DMS79 (cell line): ENCODE measurements around the gene CCNG2.

Experiments
- DNase-seq: peaks from one replicate; lab custom pipeline; 2025; lab: John Stamatoyannopoulos, UW

The CCNG2 gene

DNA sequence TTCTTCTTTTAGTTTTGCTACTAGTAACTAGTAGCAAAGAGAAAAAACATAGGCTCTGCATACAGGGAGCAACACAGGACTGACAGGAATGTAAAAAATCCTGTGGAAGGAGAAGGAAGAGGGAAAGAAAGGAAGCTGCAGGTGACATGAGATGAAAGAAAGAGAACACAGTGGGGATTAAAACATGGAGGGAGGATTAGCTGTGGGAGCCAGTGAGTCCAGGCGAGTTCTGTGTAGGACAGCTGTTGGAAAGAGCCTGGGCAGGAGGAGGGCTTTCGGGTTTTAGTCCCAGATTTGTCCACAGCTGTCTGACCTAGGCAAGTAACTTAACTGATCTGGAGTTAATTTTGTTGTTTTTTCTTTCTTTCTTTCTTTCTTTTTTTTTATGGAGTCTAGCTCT is 21.6 kb downstream of the CCNG2 start:
- DNase-seq = no peak

DNA sequence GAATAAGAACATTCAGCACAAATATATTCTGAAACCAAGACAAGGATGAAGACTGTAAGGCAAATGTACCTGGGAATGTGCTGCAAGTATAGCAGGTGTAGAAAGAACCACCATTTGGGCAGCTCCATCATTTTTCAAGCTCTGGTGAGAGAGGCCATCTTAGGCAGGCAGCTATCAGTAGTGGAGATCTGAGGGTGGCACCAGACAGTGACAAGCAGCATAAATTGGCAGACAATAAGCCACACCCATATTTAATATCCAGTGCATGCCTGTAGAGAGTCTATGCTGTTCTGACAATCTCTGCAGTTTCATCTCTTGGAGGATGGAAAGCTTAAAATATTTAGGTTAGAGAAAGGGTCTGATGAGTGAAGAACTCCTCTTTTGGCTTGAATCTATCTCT is 22.5 kb downstream of the CCNG2 start:
- no peak for DNase-seq

DNA sequence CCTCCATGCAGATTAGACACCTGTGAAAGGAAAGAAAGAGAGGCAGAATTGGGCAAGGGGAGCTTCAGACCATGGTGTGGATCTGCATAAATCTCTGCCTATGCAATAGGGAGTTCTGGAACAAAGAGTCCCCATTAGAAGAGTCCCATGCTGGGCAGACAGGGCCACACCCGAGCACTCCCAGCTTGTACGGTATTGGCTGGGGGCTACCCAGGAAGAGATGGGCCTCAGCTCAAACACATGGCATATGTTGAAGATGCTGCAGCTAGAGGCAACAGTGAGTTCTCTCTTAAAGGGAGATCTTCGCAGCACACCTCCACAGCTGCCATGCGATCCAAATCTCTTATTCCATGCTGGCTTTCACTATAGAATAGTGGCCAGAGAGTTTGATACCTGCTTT is 24.7 kb downstream of the CCNG2 start:
- no peak for DNase-seq

GRCh38 chr4:77183777-77184420 is 26.9 kb downstream of the CCNG2 start:
- DNase-seq = no peak

GRCh38 chr4:77184974-77185373 is 28.0 kb downstream of the CCNG2 start:
- DNase-seq = no peak

DNA sequence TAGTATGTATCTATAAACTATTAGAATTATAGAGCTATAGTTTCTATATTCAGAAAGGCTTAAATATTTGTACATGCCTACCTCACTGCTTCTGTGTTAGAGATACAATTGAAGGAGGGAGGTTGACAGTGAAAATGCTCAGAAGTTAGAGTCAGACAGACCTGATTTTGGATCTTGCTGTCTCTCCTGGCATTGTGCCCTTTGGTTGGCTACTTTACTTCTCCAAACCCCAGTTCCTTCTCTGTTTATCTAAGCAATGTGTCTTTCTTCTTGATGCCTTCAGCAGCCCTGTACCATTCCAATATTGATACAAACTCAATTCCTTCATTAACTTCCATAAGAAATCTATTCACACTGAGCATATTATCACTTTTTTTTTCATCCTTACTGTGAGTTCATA is 28.7 kb downstream of the CCNG2 start:
- no peak for DNase-seq

DNA sequence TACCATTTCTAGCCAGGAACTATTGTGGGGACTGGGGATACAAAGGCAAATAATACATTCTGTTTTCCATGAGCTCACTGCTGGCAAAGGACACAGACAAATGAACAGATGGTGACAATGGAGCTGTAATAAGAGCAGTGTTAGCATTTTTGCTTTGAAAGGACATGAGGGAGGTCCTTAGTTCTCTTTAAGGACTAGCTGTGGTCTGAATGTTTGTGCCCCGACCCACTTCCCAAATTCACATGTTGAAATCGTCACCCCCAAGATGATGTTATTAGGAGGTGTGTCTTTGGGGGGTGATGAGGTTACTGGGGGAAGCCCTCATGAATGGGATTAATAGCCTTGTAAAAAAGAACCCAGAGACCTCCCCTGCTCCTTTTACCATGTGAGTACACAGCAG is 30.3 kb downstream of the CCNG2 start:
- no peak for DNase-seq

DNA sequence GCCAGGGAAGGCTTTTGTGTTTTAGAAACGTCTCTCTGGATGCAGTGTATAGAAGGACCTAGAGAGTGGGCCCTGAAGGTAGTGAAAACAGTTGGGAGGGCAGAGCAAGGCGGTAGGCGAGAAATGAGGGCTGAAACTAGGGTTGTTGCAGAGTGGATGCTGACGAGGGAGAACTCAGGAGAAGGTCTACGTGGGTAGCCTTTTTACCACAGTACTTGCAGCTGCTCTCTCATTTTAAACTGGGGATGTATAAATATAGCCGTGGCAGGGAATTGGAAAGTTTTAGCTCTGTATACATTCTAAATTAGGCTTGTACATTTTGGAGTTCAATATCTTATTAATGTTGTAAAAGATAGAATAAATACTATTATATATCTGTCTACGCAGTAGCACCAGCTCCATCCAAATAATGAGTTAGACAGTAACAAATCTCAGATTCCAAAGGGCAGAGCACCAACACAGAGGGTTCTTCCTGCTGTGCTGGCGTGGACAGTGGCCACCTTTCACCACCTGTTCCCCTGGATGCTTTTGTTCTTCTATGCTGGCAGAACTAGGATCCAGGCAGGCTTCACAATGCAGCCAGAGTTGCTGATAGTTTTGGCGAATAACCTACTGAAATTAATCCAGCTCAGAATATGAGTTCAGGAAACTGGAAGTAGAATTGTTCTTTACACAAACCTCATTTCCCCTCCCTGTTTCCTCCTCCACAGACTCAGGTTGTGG is 31.7 kb downstream of the CCNG2 start:
- DNase-seq = no peak

- DNase-seq = no peak
Measured at GRCh38 chr4:77189412-77189811, 32.4 kb downstream of the CCNG2 start.

DNA sequence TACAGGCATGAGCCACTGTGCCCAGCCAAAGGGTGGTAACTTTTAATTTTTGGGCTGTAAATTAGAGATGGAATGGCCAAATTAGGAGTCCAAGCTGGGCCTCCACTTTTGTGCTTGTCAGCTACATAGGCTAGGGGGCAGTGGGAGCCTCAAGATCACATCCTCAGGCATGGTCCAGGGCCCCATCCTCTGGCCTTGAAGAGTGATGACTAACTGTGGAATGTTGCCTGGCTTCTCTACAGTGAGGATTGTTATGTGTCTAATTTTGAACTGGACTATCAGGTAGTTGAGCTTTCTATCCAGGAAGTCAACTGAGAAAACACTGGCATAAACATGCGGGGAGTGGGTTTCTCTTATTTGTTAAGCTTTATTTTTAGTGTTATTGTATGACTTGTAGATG is 33.0 kb downstream of the CCNG2 start:
- DNase-seq = no peak

DNA sequence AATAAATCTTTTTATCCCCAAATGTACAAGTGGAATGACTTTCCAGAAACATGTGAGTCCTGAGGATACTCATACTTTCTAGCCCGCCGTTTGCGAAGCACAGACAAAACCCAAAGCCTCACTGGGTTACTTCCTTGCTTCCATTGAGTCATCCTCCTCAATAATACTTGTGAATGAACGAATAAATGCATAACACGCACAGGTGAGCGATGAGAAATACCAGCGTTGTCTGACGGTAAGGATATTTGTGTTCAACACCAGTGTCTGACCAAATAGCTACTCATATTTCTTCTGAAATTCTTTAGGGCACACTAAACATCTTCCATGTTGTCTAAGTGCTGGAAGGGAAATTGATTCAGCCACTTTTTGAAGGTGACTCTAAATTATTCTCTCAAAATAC is 36.0 kb downstream of the CCNG2 start:
- DNase-seq = no peak

- no peak for DNase-seq
Measured at GRCh38 chr4:77193511-77194102, 36.6 kb downstream of the CCNG2 start.

DNA sequence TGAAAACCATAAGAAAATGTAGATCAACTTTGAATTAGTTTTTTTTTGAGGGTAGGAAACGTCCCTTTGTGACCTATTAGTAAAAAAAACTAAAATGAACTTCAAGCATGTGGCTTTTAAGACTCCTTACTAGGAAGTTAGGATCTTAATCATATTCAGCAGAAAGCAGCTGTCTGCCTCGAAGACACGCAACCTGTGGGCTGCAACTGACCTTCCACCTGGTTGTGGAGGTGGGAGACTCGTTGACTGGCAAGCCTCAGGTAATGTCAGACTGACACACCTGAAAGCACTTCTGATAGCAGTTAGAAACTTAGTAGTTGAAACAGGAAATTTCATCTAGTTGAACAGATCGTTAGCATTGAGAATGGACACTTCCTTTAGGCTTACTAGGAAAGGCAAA is 37.4 kb downstream of the CCNG2 start:
- DNase-seq = no peak

DNA sequence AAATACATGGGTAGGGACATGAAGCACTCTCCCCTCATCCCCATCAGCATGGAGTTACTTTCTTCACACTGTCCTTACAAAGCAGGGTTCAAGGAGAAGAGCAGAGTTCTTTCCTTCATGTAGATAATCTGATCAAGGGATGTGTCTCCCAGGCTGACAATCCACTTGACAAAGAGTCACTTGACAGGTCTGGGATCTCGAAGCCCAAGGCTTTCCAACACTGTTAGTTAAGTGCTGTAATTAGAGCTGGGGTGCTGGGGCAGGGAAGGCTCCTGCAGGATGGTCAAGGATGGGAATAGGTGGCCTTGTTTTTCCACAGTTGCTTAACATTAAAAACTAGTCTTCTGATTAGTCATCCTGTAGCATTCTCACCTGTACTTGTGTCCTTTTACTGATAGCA is 38.0 kb downstream of the CCNG2 start:
- no peak for DNase-seq

DNA sequence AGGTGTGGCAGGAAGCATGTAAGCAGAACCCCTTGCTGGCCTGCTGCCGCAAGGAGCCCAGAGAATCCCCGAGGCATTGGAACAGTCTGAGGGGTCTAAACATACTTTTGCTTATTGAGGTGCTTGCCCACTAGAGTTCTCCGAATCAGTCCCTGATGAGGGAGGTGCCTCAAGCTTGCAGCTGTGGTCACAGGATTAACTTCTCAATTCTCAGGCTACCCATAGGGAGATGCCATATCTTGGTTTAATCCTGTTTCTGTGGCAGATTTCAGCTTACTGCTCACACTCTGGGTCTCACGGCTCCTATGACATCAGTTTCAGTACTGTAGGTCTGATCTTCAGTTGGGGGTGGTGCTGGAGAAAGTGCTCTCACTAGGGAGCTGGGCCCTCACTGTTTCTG is 39.9 kb downstream of the CCNG2 start:
- no peak for DNase-seq

- DNase-seq = no peak
Measured at GRCh38 chr4:77197361-77197760, 40.4 kb downstream of the CCNG2 start.

DNA sequence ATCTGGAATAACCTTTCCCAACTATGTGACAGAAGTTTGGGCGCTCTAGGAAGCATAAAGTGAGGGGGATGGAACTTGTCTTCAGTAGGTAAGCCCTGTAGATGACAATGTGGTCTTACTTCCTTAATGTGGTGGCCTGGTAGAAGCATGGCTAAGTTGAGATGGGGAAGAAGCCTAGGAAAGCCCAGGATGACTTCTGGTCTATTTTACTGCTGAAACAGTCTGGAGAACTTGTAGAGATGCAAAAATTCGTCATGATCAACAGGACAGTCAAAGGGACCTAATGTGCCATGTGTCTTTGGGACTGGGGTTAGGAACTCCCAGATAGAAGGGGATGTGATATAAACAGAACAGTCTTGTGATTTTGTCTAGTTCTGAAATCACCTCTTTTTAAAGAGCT is 40.8 kb downstream of the CCNG2 start:
- no peak for DNase-seq

DNA sequence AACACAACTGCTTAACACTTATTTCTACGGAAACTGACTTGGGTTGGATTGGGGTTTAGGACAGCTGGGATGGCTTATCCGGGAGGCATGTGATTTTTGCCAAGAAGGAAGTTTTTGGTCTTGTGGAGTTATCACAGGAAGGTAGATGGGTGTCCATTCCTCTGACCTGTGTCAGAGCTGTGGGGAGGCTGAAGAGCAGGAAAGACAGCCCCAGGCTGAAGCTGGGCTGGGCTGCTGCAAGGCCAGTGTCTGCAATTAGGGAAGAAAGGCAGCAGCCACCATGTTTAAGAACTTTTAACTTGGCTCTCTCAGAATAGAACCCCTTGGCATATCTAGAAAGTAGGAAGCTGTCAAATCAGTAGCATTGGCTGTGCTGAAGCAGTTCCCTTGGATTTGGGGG is 42.3 kb downstream of the CCNG2 start:
- no peak for DNase-seq

- no peak for DNase-seq
Measured at GRCh38 chr4:77199701-77200100, 42.7 kb downstream of the CCNG2 start.

GRCh38 chr4:77201343-77201742 is 44.3 kb downstream of the CCNG2 start:
- DNase-seq = no peak

- no peak for DNase-seq
Measured at GRCh38 chr4:77201857-77202256, 44.9 kb downstream of the CCNG2 start.

DNA sequence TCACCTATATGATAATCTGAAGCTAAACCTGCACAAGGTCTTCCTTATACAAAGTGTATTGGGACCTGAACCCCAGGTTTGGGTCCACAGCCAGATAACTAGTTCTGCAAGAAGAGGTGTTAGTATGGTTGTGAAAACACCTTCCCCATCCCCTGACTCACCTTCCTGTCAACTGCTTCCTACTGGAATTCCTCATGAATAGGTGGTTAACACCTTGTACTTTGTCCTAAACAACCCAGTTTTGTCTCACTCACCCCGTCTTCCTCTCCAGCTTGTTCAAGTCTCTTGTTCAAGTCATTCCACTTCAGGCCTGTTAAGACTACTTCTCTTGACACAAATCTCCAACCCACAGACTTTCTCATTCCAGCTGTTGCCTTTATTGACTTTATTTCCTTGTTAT is 45.5 kb downstream of the CCNG2 start:
- no peak for DNase-seq

DNA sequence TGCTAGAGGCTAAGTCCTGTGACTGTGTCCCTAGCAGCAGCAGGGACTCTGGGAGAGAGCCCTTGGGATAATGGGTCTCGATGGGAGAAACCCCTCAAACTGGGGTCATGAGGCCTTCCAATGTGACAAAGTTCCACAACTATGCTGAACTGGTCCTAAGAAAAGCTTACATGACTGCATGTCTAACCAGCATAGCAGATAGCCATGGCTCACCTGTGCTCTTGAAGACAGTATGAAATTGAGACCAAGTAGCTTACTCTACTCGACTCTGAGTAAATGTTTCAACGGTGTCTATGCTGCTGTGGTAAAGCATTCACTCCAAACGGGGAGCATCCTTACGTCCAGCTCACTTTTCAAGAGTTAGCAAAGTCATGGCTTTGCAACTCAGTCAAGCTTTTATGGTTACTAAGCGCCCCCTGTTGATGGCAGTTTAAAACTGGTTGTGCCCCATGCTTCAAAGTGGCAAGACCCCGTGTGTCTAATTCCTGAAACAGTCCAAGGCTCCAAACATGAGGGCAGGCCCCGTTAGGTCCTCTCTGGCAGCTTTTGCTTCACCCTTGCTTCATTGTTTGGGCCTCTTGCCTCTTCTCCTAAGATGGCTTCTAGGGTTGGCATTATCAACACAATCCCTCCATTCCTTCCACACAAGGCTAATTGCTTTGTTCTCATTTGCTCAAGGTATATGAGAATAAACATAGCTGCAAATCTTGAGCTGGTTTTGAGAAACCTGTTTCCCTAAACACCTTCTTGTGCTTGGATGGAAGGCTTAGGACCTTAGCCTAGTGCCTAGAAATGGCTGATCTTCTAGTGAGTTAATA is 46.6 kb downstream of the CCNG2 start:
- peak; percentile 5 for DNase-seq
